Erythroblast (primary cell): ENCODE results near the gene ZNHIT1.

Experiments used
- GATA1 ChIP-seq: IDR thresholded peaks from 2 replicates; pipeline ENCODE4 v1.6.1; 2011; ENCODE audit warnings: low read depth, mild to moderate bottlenecking, control low read depth, low read length, moderate library complexity
- POLR2A ChIP-seq: IDR thresholded peaks from 2 replicates; pipeline ENCODE4 v1.6.1; 2011; ENCODE audit warnings: mild to moderate bottlenecking, low read length

DNA sequence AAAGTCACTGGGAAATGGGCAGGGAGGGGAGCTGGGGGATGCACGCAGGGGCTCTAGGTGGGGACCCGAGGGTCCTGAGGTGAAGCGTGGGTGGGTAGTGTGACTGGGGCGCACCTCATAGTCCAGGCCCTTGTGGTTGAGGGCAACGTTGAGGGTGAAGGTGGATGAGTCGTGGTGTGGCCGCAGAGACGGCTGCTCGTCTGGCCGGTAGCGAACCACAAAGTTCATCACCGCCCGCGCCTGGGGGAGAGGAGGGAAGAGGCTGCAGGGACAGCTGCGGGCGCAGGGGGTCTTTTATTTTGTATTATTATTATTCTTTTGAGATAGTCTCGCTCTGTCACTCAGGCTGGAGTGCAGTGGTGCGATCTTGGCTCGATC is 11.3 kb upstream of the ZNHIT1 start:
- TF ChIP-seq POLR2A (no peak), GATA1 (no peak)
